HCT116 (cell line): ENCODE results near the gene SLC25A22. TPM values are rescaled to one million over a fixed set of nuclear protein-coding genes. Genes with fewer than 3 reads are reported as not detected.

ENCODE experiments used
- ATAC-seq: fragments of 200-7000 bp; cut with Tn5 transposase; 2 replicates; pipeline ENCODE4 v1.9.1; 2020; ENCODE audit warnings: mild to moderate bottlenecking, moderate library complexity
- BruUV-seq: library from RNA; stranded (reverse); fragments of 400-500 nt; replicated peaks from 2 replicates; lab custom pipeline; 2021; lab: Mats Ljungman, UMichigan
- CTCF ChIA-PET: fragments of 300-600 bp; sonication (Branson Sonifier 250); formaldehyde crosslinking; loops from one replicate; lab custom pipeline; 2021; ENCODE audit warnings: antibody characterized with exemption; lab: Charles Lee
- POLR2A ChIA-PET: fragments of 300-600, 350-600 bp; sonication (Branson Sonifier 250); formaldehyde crosslinking; loops from one replicate; lab custom pipeline; 2021; ENCODE audit warnings: antibody characterized with exemption; lab: Charles Lee
- RAD21 ChIA-PET, 2 experiments: fragments of 300-600 bp; sonication (Branson Sonifier 250); formaldehyde crosslinking; loops; one replicate each; lab custom pipeline; 2023; ENCODE audit warnings: low total read pairs in 2 of 2; ENCODE audit not compliant: uncharacterized antibody in 2 of 2, unreplicated experiment in 2 of 2, low non-redundant PET in 1 of 2; lab: Charles Lee
- DNase-seq: peaks from one replicate; pipeline ENCODE4 v3.0.0-alpha.2; 2010; ENCODE audit warnings: low read depth, low spot score
- H2AFZ ChIP-seq: fragments of 200-600 bp; shearing (Covaris generic), sonication (generic); 2 replicates; pipeline ENCODE4 v1.6.1; 2017; ENCODE audit warnings: low read depth, mixed run types, mixed read lengths, antibody characterized with exemption, low read length; ENCODE audit not compliant: poor library complexity, severe bottlenecking
- H3K27ac ChIP-seq: 2 replicates; pipeline ENCODE4 v1.5.1; 2012; ENCODE audit warnings: low read depth, low read length
- H3K27me3 ChIP-seq: fragments of 200-600 bp; sonication (generic); 2 replicates; pipeline ENCODE4 v1.6.1; 2016; ENCODE audit warnings: mixed run types, low read length, mixed read lengths; ENCODE audit not compliant: insufficient read depth
- H3K36me3 ChIP-seq, 2 experiments: fragments of 200-500 bp in 1 of 2; fragments of 200-600 bp in 1 of 2; sonication (Bioruptor generic) in 1 of 2; sonication (generic) in 1 of 2; 2 replicates each; pipeline versions ENCODE4 v1.5.1 to v1.6.1; 2014 to 2016; ENCODE audit warnings: low read length in 2 of 2, inconsistent platforms in 1 of 2, mixed read lengths in 1 of 2, mixed run types in 1 of 2; ENCODE audit not compliant: insufficient read depth in 2 of 2, control insufficient read depth in 1 of 2
- H3K4me1 ChIP-seq, 2 experiments: fragments of 200-600 bp in 1 of 2; sonication (generic) in 1 of 2; 2 replicates each; pipeline versions ENCODE4 v1.5.1 to v1.6.1; 2012 to 2017; ENCODE audit warnings: low read length in 2 of 2, inconsistent platforms in 1 of 2, mild to moderate bottlenecking in 1 of 2, mixed read lengths in 1 of 2, mixed run types in 1 of 2, moderate library complexity in 1 of 2; ENCODE audit not compliant: insufficient read depth in 2 of 2, control insufficient read depth in 1 of 2
- H3K4me2 ChIP-seq: fragments of 200-600 bp; sonication (generic); 2 replicates; pipeline ENCODE4 v1.6.1; 2017; ENCODE audit warnings: mixed run types, low read length, mixed read lengths
- H3K4me3 ChIP-seq, 2 experiments: fragments of 200-600 bp in 1 of 2; sonication (generic) in 1 of 2; replicated peaks in 1 of 2; 2 replicates each; pipeline ENCODE4 v1.5.1; 2011 to 2016; ENCODE audit warnings: low read length in 2 of 2, control low read depth in 1 of 2, low read depth in 1 of 2, mild to moderate bottlenecking in 1 of 2, mixed read lengths in 1 of 2, mixed run types in 1 of 2
- H3K79me2 ChIP-seq: fragments of 200-600 bp; sonication (generic); 2 replicates; pipeline ENCODE4 v1.6.1; 2017; ENCODE audit warnings: mild to moderate bottlenecking, mixed run types, low read length, moderate library complexity, mixed read lengths; ENCODE audit not compliant: insufficient read depth
- H3K9ac ChIP-seq: fragments of 200-600 bp; sonication (generic); 2 replicates; pipeline ENCODE4 v1.6.1; 2016; ENCODE audit warnings: low read length, mixed read lengths
- H3K9me2 ChIP-seq: fragments of 200-600 bp; sonication (generic), shearing (Covaris generic); 2 replicates; pipeline ENCODE4 v1.6.1; 2017; ENCODE audit warnings: mixed run types, mild to moderate bottlenecking, moderate library complexity; ENCODE audit not compliant: insufficient read depth
- H3K9me3 ChIP-seq, 2 experiments: fragments of 200-500 bp in 1 of 2; fragments of 200-600 bp in 1 of 2; sonication (Bioruptor generic) in 1 of 2; sonication (generic) in 1 of 2; 2 replicates each; pipeline ENCODE4 v1.6.1; 2014 to 2017; ENCODE audit warnings: low read length in 2 of 2, mixed read lengths in 2 of 2, inconsistent platforms in 1 of 2, low read depth in 1 of 2, mild to moderate bottlenecking in 1 of 2, mixed run types in 1 of 2, moderate library complexity in 1 of 2; ENCODE audit not compliant: control insufficient read depth in 1 of 2, insufficient read depth in 1 of 2
- H4K20me1 ChIP-seq: fragments of 200-600 bp; sonication (generic), shearing (Covaris generic); 2 replicates; pipeline ENCODE4 v1.6.1; 2017; ENCODE audit warnings: mixed run types, mild to moderate bottlenecking, moderate library complexity; ENCODE audit not compliant: insufficient read depth
- EGR1 ChIP-seq: IDR thresholded peaks from 2 replicates; pipeline ENCODE4 v1.6.1; 2012; ENCODE audit warnings: low read depth
- ELF1 ChIP-seq: IDR thresholded peaks from 2 replicates; pipeline ENCODE4 v1.6.1; 2012; ENCODE audit warnings: low read depth, borderline replicate concordance
- FOSL1 ChIP-seq: IDR thresholded peaks from 2 replicates; pipeline ENCODE4 v1.6.1; 2012; ENCODE audit warnings: low read depth
- JUND ChIP-seq: IDR thresholded peaks from 2 replicates; pipeline ENCODE4 v1.6.1; 2012
- POLR2A ChIP-seq: IDR thresholded peaks from 2 replicates; pipeline ENCODE4 v1.7.0; 2011; ENCODE audit warnings: borderline replicate concordance; ENCODE audit not compliant: insufficient read depth, insufficient read length; ENCODE audit errors: extremely low read depth
- RAD21 ChIP-seq: IDR thresholded peaks from 2 replicates; pipeline ENCODE4 v1.6.1; 2012; ENCODE audit warnings: low read depth, mild to moderate bottlenecking
- SP1 ChIP-seq: IDR thresholded peaks from 2 replicates; pipeline ENCODE4 v1.6.1; 2012; ENCODE audit warnings: low read depth
- YY1 ChIP-seq: IDR thresholded peaks from 2 replicates; pipeline ENCODE4 v1.6.1; 2011; ENCODE audit warnings: low read length, low read depth, moderate library complexity, mild to moderate bottlenecking; ENCODE audit not compliant: insufficient replicate concordance; ENCODE audit errors: extremely low read depth
- ZBTB33 ChIP-seq: IDR thresholded peaks from 2 replicates; pipeline ENCODE4 v1.6.1; 2011; ENCODE audit warnings: mild to moderate bottlenecking, low read length, moderate library complexity; ENCODE audit not compliant: insufficient replicate concordance; ENCODE audit errors: extremely low read depth
- intact Hi-C: fragments of 100-400 bp; cut with micrococcal nuclease; formaldehyde crosslinking; loops from 2 replicates; pipeline ENCODE4 v1.10.0; 2022
- total RNA-seq: library from RNA; stranded (reverse); gene quantifications from one replicate; pipeline ENCODE4 v1.2.1, GENCODE V29; 2021; ENCODE audit not compliant: unreplicated experiment
- TF ChIP-seq, protein P1 (sequence below): IDR thresholded peaks from 2 replicates; pipeline ENCODE4 v1.6.1; 2012
- TF ChIP-seq, protein P2 (sequence below): IDR thresholded peaks from 2 replicates; pipeline ENCODE4 v1.6.1; 2012; ENCODE audit warnings: low read depth

The SLC25A22 gene
- total RNA-seq, 1 experiment from 2014 or later, result 62.0 TPM

- POLR2A ChIA-PET, result no interaction called here
- ATAC-seq (no peak), DNase-seq (no peak)
- H3K27me3 ChIP-seq, result no peaks in the 10 kb centered on the region
- intact Hi-C loops, result no loop called here
- no peak overlapping the region; the same call in 1 of the 2 replicates for H3K27ac ChIP-seq
- no peaks in the 10 kb centered on the region for H3K9me3 ChIP-seq
- CTCF ChIA-PET, result interaction anchor here (0.8 kb wide), 1 partner anchor 8 kb away, joined by 3 read pairs; the partner anchor contains the start of gene RPLP2
- RAD21 ChIA-PET, result no interaction called here
- H3K4me3 ChIP-seq, result no peak overlapping the region
- no peak overlapping the region for H2AFZ ChIP-seq
- TF ChIP-seq JUND (no peak), SP1 (no peak), RAD21 (no peak), FOSL1 (no peak), YY1 (no peak), POLR2A (no peak), ZBTB33 (no peak), EGR1 (no peak), ELF1 (no peak)
- TF ChIP-seq, protein P1, sequence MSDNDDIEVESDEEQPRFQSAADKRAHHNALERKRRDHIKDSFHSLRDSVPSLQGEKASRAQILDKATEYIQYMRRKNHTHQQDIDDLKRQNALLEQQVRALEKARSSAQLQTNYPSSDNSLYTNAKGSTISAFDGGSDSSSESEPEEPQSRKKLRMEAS, result no peak
- TF ChIP-seq, protein P2, sequence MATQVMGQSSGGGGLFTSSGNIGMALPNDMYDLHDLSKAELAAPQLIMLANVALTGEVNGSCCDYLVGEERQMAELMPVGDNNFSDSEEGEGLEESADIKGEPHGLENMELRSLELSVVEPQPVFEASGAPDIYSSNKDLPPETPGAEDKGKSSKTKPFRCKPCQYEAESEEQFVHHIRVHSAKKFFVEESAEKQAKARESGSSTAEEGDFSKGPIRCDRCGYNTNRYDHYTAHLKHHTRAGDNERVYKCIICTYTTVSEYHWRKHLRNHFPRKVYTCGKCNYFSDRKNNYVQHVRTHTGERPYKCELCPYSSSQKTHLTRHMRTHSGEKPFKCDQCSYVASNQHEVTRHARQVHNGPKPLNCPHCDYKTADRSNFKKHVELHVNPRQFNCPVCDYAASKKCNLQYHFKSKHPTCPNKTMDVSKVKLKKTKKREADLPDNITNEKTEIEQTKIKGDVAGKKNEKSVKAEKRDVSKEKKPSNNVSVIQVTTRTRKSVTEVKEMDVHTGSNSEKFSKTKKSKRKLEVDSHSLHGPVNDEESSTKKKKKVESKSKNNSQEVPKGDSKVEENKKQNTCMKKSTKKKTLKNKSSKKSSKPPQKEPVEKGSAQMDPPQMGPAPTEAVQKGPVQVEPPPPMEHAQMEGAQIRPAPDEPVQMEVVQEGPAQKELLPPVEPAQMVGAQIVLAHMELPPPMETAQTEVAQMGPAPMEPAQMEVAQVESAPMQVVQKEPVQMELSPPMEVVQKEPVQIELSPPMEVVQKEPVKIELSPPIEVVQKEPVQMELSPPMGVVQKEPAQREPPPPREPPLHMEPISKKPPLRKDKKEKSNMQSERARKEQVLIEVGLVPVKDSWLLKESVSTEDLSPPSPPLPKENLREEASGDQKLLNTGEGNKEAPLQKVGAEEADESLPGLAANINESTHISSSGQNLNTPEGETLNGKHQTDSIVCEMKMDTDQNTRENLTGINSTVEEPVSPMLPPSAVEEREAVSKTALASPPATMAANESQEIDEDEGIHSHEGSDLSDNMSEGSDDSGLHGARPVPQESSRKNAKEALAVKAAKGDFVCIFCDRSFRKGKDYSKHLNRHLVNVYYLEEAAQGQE, result no peak
- H3K79me2 ChIP-seq, result peaks cover 26% of the 10 kb centered on the region
- BruUV-seq, result no TSS peak
- no peak overlapping the region for H3K9ac ChIP-seq
- H3K36me3 ChIP-seq, result peaks cover 0 to 9% of the 10 kb centered on the region in 2 experiments; a peak in 1 of 4 replicates
- H3K4me1 ChIP-seq, result peaks cover 29 to 40% of the 10 kb centered on the region in 2 experiments
- no peak overlapping the region for H3K4me2 ChIP-seq
- no peaks in the 10 kb centered on the region for H3K9me2 ChIP-seq
- H4K20me1 ChIP-seq, result no peaks in the 10 kb centered on the region
Measured at GRCh38 chr11:801097-801780, 3.2 kb upstream of the SLC25A22 start.
